Ascending aorta (tissue), 2 donors: Measurements from ENCODE around the gene ANKRD11. TPM values are rescaled to one million over a fixed set of nuclear protein-coding genes. Genes with fewer than 3 reads are reported as not detected.

ENCODE experiments used
- DNase-seq, 2 donors: peaks; one replicate each; pipeline ENCODE4 v3.0.0-alpha.2; 2019; ENCODE audit warnings: low spot score in 2 of 2
- H3K27ac ChIP-seq, 2 donors: fragments of 200-600 bp; sonication (generic); one replicate each; pipeline ENCODE4 v1.5.1; 2016 to 2017; ENCODE audit warnings: mild to moderate bottlenecking in 1 of 2
- H3K27me3 ChIP-seq: fragments of 200-600 bp; sonication (generic); one replicate; pipeline ENCODE4 v1.5.1; 2017
- H3K36me3 ChIP-seq, 2 donors: fragments of 200-600 bp; sonication (generic); one replicate each; pipeline ENCODE4 v1.5.1; 2016
- H3K4me1 ChIP-seq, 2 donors: fragments of 200-600 bp; sonication (generic); one replicate each; pipeline ENCODE4 v1.5.1; 2016 to 2017; ENCODE audit warnings: mild to moderate bottlenecking in 1 of 2
- H3K4me3 ChIP-seq, 2 donors: fragments of 200-600 bp; sonication (generic); one replicate each; pipeline ENCODE4 v1.5.1; 2016 to 2017; ENCODE audit warnings: mild to moderate bottlenecking in 1 of 2
- H3K9me3 ChIP-seq, 2 donors: fragments of 200-600 bp; sonication (generic); one replicate each; pipeline ENCODE4 v1.5.1; 2016
- CTCF ChIP-seq, 3 experiments: fragments of 200-600 bp in 2 of 3; fragments of 450-650 bp in 1 of 3; sonication (generic) in 2 of 3; IDR thresholded peaks; one replicate each; pipeline ENCODE4 v1.5.1; 2016 to 2019; ENCODE audit warnings: antibody characterized with exemption in 3 of 3, mild to moderate bottlenecking in 1 of 3, moderate library complexity in 1 of 3
- intact Hi-C: fragments of 100-400 bp; cut with DNase I; formaldehyde crosslinking; loops from one replicate; pipeline ENCODE4 v1.15.1; 2023
- total RNA-seq: library from RNA; depleted of rRNA; stranded (reverse); fragments of >200 nt; gene quantifications from one replicate; pipeline ENCODE4 v1.1.0, GENCODE V29; 2016

Gene ANKRD11
- total RNA-seq, 1 donor from 2014 or later, result 124 TPM

GRCh38 chr16:89374393-89374960, 115.9 kb downstream of the ANKRD11 start:
- peaks cover 0 to 4% of the 10 kb centered on the region in 2 donors for H3K36me3 ChIP-seq
- DNase-seq, result no peak
- intact Hi-C loops, result no loop called here
- no peak for TF ChIP-seq CTCF (IDR thresholded peaks at IDR 0.05)
- no peaks in the 10 kb centered on the region for H3K27me3 ChIP-seq
- H3K4me1 ChIP-seq, result peaks cover 8 to 9% of the 10 kb centered on the region in 2 donors
- peaks cover 0 to 4% of the 10 kb centered on the region in 2 donors for H3K9me3 ChIP-seq
- no peak overlapping the region for H3K4me3 ChIP-seq
- no peak overlapping the region for H3K27ac ChIP-seq

- Histone ChIP-seq H3K36me3 (peaks cover 0 to 4% of the 10 kb centered on the region in 2 donors), H3K9me3 (peaks cover 0 to 4% of the 10 kb centered on the region in 2 donors), H3K4me3 (no peak overlapping the region), H3K27ac (no peak overlapping the region), H3K4me1 (peaks cover 2 to 4% of the 10 kb centered on the region in 2 donors), H3K27me3 (no peaks in the 10 kb centered on the region)
- DNase-seq, result peak in 1 of 2 donors; percentile 79
- TF ChIP-seq CTCF (IDR thresholded peaks at IDR 0.05), result no peak
- intact Hi-C loops, result no loop called here
These were observed 116.8 kb downstream of the ANKRD11 start for GRCh38 chr16:89373355-89374110.

- H3K4me1 ChIP-seq, result peaks cover 0 to 14% of the 10 kb centered on the region in 2 donors
- intact Hi-C loops, result no loop called here
- no peak overlapping the region for H3K27ac ChIP-seq
- H3K27me3 ChIP-seq, result no peaks in the 10 kb centered on the region
- H3K4me3 ChIP-seq, result no peak overlapping the region
- H3K36me3 ChIP-seq, result peaks cover 0 to 4% of the 10 kb centered on the region in 2 donors
- no peak for DNase-seq
- TF ChIP-seq CTCF (IDR thresholded peaks at IDR 0.05), result no peak
- H3K9me3 ChIP-seq, result peaks cover 0 to 4% of the 10 kb centered on the region in 2 donors
These were observed 118.3 kb downstream of the ANKRD11 start for GRCh38 chr16:89371968-89372634.

GRCh38 chr16:89371386-89371785, 119.0 kb downstream of the ANKRD11 start:
- Histone ChIP-seq H3K36me3 (peaks cover 0 to 4% of the 10 kb centered on the region in 2 donors), H3K9me3 (peaks cover 0 to 4% of the 10 kb centered on the region in 2 donors), H3K27ac (no peak overlapping the region), H3K27me3 (no peaks in the 10 kb centered on the region), H3K4me1 (peaks cover 0 to 14% of the 10 kb centered on the region in 2 donors), H3K4me3 (no peak overlapping the region)
- TF ChIP-seq CTCF (IDR thresholded peaks at IDR 0.05), result no peak
- DNase-seq, result no peak
- intact Hi-C loops, result no loop called here

GRCh38 chr16:89370601-89371000, 119.8 kb downstream of the ANKRD11 start:
- DNase-seq, result no peak
- Histone ChIP-seq H3K4me3 (no peak overlapping the region), H3K27me3 (no peaks in the 10 kb centered on the region), H3K9me3 (no peaks in the 10 kb centered on the region), H3K27ac (no peak overlapping the region), H3K4me1 (peaks cover 0 to 14% of the 10 kb centered on the region in 2 donors), H3K36me3 (peaks cover 0 to 4% of the 10 kb centered on the region in 2 donors)
- no peak for TF ChIP-seq CTCF (IDR thresholded peaks at IDR 0.05)
- intact Hi-C loops, result no loop called here
